NCI-H187 (cell line): Measurements from ENCODE around the gene HOXD3.

Experiments
- DNase-seq, 2 experiments: peaks; one replicate each; lab custom pipeline; 2025; lab: John Stamatoyannopoulos, UW

Gene HOXD3

GRCh38 chr2:176162911-176163671 lies 6.0 kb downstream of the HOXD3 start:
- no peak for DNase-seq

GRCh38 chr2:176163672-176164056 lies 6.6 kb downstream of the HOXD3 start:
- no peak for DNase-seq

GRCh38 chr2:176164201-176164600 lies 7.1 kb downstream of the HOXD3 start:
- no peak for DNase-seq

GRCh38 chr2:176164611-176165369 lies 7.7 kb downstream of the HOXD3 start:
- no peak for DNase-seq

GRCh38 chr2:176165370-176166050 lies 8.4 kb downstream of the HOXD3 start:
- no peak for DNase-seq

GRCh38 chr2:176166272-176166671 lies 9.2 kb downstream of the HOXD3 start:
- DNase-seq, result no peak

GRCh38 chr2:176167398-176167797 lies 10.3 kb downstream of the HOXD3 start:
- DNase-seq, result no peak

GRCh38 chr2:176169181-176169580 lies 12.1 kb downstream of the HOXD3 start:
- no peak for DNase-seq

- DNase-seq, result no peak
Observed at GRCh38 chr2:176169711-176170110, 12.6 kb downstream of the HOXD3 start.

- DNase-seq, result no peak
Observed at GRCh38 chr2:176170602-176171305, 13.6 kb downstream of the HOXD3 start.

- DNase-seq, result no peak
Observed at GRCh38 chr2:176171351-176172006, 14.4 kb downstream of the HOXD3 start.

- no peak for DNase-seq
Observed at GRCh38 chr2:176172007-176172894, 15.1 kb downstream of the HOXD3 start.

GRCh38 chr2:176172895-176173566 lies 15.9 kb downstream of the HOXD3 start:
- no peak for DNase-seq

GRCh38 chr2:176173567-176174381 lies 16.7 kb downstream of the HOXD3 start:
- DNase-seq, result no peak

GRCh38 chr2:176174382-176174823 lies 17.3 kb downstream of the HOXD3 start:
- no peak for DNase-seq

GRCh38 chr2:176174824-176175708 lies 18.0 kb downstream of the HOXD3 start:
- DNase-seq, result no peak

- no peak for DNase-seq
Observed at GRCh38 chr2:176175709-176176607, 18.9 kb downstream of the HOXD3 start.
